Memory B cell (primary cell): ENCODE results near the gene KCNF1.

Experiments
- ATAC-seq: fragments of 150-1000 bp; cut with Tn5 transposase; 2 replicates; pipeline ENCODE4 v1.10.0; 2021; ENCODE audit warnings: low read depth, mild to moderate bottlenecking, moderate library complexity
- DNase-seq, 2 donors: peaks; one replicate each; pipeline ENCODE4 v3.0.0; 2022; ENCODE audit warnings: low spot score in 2 of 2
- H3K27ac Mint-ChIP-seq: one replicate; pipeline ENCODE4 v1.8.0; 2022; ENCODE audit warnings: mild to moderate bottlenecking, moderate library complexity, mixed read lengths
- H3K27me3 Mint-ChIP-seq: one replicate; pipeline ENCODE4 v1.8.0; 2022; ENCODE audit warnings: mixed read lengths
- H3K36me3 Mint-ChIP-seq: one replicate; pipeline ENCODE4 v1.8.0; 2022; ENCODE audit warnings: mild to moderate bottlenecking, mixed read lengths
- H3K4me1 Mint-ChIP-seq: one replicate; pipeline ENCODE4 v1.8.0; 2022; ENCODE audit warnings: mixed read lengths
- H3K4me3 Mint-ChIP-seq: one replicate; pipeline ENCODE4 v1.8.0; 2022; ENCODE audit warnings: mild to moderate bottlenecking, moderate library complexity, mixed read lengths
- H3K9me3 Mint-ChIP-seq: one replicate; pipeline ENCODE4 v1.8.0; 2022; ENCODE audit warnings: mixed read lengths

The KCNF1 gene, protein sequence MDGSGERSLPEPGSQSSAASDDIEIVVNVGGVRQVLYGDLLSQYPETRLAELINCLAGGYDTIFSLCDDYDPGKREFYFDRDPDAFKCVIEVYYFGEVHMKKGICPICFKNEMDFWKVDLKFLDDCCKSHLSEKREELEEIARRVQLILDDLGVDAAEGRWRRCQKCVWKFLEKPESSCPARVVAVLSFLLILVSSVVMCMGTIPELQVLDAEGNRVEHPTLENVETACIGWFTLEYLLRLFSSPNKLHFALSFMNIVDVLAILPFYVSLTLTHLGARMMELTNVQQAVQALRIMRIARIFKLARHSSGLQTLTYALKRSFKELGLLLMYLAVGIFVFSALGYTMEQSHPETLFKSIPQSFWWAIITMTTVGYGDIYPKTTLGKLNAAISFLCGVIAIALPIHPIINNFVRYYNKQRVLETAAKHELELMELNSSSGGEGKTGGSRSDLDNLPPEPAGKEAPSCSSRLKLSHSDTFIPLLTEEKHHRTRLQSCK

DNA sequence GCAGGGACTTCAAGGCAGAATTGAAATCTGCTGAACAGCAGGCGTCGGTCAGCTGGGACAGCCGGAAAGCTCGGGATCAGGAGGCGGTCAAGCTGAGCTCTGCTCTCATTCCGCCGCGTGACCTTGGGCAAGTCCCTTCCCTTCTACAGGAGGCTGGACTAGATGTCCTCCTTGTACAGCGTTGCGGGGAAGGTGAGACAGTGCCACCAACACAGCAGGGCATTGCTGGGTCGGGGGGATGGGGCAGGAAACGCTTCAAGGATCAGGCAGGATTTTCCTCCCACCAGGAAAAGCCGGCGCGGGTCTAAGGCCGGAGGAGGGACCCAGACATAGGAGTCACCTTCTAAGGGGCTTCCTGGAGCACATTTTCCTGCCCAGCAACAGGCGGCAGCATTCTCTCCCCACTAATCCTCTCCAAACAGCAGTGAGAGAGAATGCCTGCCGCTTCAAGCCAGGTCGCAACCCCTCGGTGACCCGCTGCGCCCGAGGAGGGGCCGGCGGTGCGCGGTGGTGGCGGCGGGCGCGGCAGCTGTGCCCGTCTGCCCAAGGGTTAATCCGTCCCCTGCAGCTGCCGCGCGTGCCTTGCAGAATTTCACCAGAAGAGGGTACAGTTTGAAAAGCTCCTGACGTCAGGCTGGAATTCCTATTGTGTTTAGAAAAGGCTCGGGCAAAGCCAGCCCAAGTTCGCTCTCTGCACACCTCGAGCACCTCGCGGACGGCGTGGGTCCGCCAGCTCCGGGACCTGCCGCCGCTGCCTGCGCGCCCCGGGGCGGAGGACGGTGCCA, at the start of gene KCNF1:
KCNF1 (plus strand) TSS at position 644 of the 785 bp plus-strand sequence. CDS start 493 bp downstream, outside the sequence.
- H3K27ac Mint-ChIP-seq = no peak within 1 kb of the TSS
- no peak within 1 kb of the TSS for H3K4me3 Mint-ChIP-seq
- DNase-seq (no peak), ATAC-seq (no peak)
- H3K27me3 Mint-ChIP-seq = peaks cover 29% of the 10 kb centered on the region
- H3K4me1 Mint-ChIP-seq = peaks cover 6% of the 10 kb centered on the region
- no peaks in the 10 kb centered on the region for H3K36me3 Mint-ChIP-seq
- no peaks in the 10 kb centered on the region for H3K9me3 Mint-ChIP-seq

DNA sequence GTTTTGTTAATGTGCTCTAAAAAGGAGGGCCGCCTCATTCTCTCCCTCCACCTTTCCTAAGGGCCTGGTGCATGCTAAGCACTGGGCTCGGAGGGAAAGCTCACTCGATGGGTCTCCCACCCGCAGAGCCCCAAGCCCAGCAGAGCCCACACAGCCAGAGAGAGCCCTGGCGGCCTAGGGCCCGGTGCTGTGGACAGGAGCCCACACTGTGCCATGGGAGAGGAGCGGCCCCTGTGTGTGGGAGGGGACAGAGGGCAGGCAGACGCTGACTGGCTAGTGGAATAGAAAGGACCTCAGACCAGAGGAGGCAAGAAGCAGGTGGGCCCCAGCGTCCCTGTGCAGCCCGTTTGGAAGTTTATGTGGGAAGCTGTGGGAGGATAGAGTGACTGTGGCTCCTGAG, 49.4 kb upstream of the KCNF1 start:
- H3K9me3 Mint-ChIP-seq = no peaks in the 10 kb centered on the region
- H3K27me3 Mint-ChIP-seq = peaks cover 8% of the 10 kb centered on the region
- DNase-seq = no peak
- no peaks in the 10 kb centered on the region for H3K36me3 Mint-ChIP-seq
- no peak overlapping the region for H3K4me3 Mint-ChIP-seq
- H3K27ac Mint-ChIP-seq = no peak overlapping the region
- ATAC-seq = no peak
- H3K4me1 Mint-ChIP-seq = peaks cover 20% of the 10 kb centered on the region

DNA sequence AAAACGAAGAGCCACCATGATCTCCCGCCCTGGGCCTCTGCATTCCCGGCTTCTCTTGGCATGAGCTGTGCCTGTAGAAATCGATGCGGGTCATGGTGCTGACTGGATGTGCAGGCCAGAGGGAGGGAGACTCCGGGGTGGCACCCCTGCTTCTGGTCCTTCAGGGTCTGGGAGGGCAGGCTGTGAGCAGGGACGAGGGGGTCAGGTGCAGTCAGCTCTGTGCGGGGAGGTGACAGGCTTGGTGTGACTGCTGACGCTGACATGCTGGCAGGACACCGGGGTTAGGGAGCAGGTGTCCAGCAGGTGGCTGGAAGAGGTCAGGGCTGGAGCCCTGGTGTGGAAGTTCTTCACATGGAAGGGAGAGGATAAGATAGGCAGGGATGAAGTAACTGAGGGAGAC, 48.7 kb upstream of the KCNF1 start:
- H3K36me3 Mint-ChIP-seq = no peaks in the 10 kb centered on the region
- no peak for ATAC-seq

DNA sequence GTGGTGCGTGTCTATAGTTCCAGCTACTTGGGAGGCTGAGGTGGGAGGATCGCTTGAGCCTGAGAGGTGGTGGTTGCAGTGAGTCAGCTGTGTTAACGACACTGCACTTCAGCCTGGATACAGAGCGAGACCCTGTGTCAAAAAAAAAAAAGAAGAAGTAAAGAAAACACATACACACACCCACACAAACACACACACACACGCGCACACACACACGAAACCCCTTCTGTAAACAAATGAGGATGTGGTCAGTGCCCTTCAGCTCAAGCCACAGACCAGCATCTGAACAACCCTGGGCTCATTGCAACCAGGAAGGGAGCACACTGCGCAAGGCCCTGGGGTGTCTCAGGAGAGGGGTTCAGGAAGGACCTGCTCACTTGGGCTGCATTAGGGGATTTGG, 47.9 kb upstream of the KCNF1 start:
- peaks cover 6% of the 10 kb centered on the region for H3K27me3 Mint-ChIP-seq

More for the DNA sequence above, 48.7 kb upstream of the KCNF1 start:
- Mint-ChIP-seq H3K4me3 (no peak overlapping the region), H3K9me3 (no peaks in the 10 kb centered on the region), H3K27me3 (peaks cover 6% of the 10 kb centered on the region), H3K4me1 (peaks cover 20% of the 10 kb centered on the region), H3K27ac (peak overlapping the region; percentile 9)
- no peak for DNase-seq

DNA sequence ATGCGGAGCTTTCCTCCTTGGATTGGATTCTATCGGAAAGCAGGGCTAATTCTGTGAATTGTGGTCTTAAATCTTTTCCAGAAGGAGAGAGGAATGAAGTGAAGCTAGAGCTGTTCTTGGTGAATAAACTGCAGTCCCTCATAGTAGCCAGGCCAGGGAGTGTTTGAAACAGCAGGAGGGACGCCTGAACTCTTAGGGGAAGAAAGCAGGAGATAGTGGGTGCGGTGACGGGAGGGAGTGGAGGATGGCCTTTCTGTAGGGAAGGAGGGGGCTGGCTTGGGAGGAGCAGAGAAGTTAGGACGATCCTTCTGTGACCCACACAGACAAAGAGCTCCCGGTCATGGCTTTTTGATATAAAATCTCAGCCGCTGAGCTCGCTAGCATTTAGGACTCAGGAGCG, 47.5 kb upstream of the KCNF1 start:
- Mint-ChIP-seq H3K27ac (peak overlapping the region; percentile 15), H3K4me3 (peak overlapping the region; percentile 63), H3K36me3 (no peaks in the 10 kb centered on the region), H3K27me3 (peaks cover 6% of the 10 kb centered on the region), H3K9me3 (no peaks in the 10 kb centered on the region), H3K4me1 (peaks cover 20% of the 10 kb centered on the region)
- no peak for DNase-seq
- no peak for ATAC-seq

More for the DNA sequence above, 47.9 kb upstream of the KCNF1 start:
- Mint-ChIP-seq H3K4me3 (peak overlapping the region; percentile 63), H3K9me3 (no peaks in the 10 kb centered on the region), H3K36me3 (no peaks in the 10 kb centered on the region), H3K4me1 (peaks cover 20% of the 10 kb centered on the region), H3K27ac (peak overlapping the region; percentile 15)
- ATAC-seq (peak; percentile 62), DNase-seq (no peak)

DNA sequence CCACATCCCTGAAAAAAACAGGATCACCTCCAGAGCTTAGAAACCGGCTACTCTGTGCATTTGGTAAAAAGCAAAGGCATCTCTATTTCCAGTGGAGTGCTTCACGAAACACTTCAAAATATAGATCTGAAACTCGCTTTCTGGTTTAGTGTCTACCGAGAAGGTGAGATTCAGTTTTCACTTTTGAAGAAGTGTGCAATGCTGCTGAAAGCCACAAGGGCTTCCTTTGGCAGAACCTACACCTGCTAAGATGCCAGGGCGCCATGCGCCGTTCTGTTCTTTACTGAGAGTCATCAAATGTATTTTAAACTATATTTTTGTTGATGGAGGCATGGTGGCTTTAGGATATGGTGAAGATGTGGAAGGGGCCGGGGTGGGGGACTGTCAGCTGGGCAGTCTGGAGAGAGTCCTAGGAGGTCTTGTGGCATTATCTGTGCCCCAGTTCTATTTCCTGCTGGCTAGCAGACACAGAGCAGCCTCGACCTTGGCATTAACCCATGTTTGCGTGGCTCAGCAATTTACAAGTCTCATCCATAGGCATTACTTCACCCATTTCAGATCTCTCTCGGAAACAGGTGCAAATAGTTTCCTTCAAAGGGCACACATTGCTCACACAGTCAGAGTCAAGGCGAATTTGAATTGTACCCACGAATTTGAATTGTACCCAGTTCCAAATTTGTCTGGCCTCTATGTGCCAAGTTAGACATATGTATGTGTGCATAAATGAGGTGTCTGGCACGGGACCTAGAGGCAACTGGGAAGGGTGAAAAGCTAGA, 46.7 kb upstream of the KCNF1 start:
- ATAC-seq (peak; percentile 90), DNase-seq (peak; percentile 26 to 40)
- Mint-ChIP-seq H3K9me3 (no peaks in the 10 kb centered on the region), H3K27ac (no peak overlapping the region), H3K4me1 (peaks cover 20% of the 10 kb centered on the region), H3K36me3 (no peaks in the 10 kb centered on the region), H3K27me3 (peaks cover 6% of the 10 kb centered on the region), H3K4me3 (peak overlapping the region; percentile 52)

DNA sequence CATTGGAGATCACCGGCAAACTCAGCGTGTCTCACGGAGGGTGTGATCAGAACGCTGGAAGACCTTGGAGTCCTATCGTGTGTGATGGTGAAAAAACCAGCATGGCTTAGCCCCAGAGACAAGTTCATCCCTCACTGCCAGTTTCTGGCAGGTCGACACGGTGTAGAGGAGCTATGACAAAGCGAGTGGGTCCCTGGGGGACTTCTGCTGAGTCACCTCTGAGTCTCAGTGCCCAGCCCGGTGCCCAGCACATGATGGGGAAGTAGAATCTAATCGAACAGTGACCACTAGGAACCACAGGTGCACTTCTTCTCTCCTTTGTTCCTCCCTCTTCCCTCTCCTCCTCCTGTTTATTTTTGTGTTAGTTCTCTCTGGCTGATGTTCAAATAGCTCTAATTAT, 45.9 kb upstream of the KCNF1 start:
- Mint-ChIP-seq H3K36me3 (no peaks in the 10 kb centered on the region), H3K4me3 (no peak overlapping the region), H3K27me3 (peaks cover 6% of the 10 kb centered on the region), H3K9me3 (no peaks in the 10 kb centered on the region), H3K27ac (no peak overlapping the region), H3K4me1 (peaks cover 20% of the 10 kb centered on the region)
- no peak for ATAC-seq
- no peak for DNase-seq

DNA sequence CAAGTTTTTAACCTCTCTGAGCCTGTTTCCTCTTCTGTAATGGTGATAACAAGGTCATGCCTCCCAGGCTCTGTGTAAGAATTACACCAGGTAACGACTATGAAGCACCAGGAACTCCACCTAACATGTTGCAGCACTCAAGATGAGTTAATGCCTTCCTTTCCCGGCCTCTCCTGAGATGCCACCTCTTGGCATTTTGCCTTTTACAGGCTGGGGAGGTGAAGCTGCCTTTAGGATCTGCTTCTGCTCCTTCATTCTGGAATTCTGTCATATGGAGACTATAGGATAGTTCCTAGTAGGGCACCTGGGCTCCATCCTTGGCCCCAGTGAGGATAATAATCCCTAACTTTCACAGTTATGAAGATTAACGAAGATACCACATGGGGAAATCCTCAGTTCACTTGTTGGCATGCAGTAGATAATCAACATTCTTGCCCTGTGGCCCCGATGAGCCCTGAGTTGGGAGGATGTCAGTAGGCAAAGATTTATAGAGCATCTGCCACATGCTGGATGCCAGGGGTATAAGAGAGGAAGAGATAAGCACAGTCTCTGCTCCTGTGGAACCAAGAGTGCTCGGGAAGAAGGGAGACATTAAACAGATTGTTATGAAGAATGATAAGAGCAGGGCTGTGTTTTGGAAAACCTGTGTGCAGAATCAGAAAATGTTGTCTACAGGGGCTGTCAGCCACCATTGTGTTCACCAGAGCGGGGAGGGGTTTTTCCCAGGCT, 43.9 kb upstream of the KCNF1 start:
- Mint-ChIP-seq H3K27ac (no peak overlapping the region), H3K9me3 (peaks cover 4% of the 10 kb centered on the region), H3K36me3 (peaks cover 2% of the 10 kb centered on the region), H3K4me1 (peaks cover 20% of the 10 kb centered on the region), H3K4me3 (no peak overlapping the region), H3K27me3 (peaks cover 4% of the 10 kb centered on the region)
- ATAC-seq = no peak
- no peak for DNase-seq

DNA sequence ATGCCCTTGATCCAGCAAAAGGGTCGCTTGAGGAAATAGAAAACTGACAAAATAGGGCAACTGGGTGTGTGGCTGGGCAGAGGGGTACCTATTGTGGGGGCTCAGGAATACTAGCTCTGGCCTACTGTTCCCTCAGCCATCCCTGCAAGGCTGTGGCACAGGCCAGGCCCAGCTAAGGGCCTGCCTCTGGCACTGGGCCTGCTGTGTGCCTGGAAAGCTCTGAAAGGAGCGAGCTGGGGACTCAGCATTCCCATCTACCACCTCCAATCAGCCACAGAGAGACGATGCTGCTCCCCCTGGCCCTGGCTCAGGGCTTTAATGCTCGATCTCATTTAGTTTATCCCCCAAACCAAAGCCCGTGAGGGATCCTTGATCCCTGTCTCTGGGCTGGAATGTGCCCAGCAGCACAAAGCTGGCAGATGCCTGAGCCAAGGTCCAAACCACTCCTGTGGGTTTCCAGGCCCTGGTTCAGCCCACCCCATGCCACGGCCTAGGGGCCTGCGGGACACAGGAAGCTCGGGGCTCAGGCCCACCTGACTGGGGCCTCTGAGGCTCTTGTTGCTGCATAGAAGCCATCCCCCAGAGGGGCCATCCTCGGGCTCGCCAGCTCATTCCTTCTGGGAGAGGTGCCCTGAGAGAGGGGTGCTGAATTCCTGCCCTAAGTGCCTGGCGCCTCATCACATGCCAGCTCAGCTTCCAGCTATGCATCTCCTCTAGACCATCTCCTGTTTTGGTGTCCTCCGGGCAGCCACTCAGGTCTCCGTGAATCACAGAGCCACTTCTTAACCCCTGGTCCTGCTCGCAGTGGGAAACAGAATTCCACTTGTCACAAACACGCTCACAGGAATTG, 43.0 kb upstream of the KCNF1 start:
- no peak for ATAC-seq
- DNase-seq = no peak
- Mint-ChIP-seq H3K27ac (no peak overlapping the region), H3K27me3 (peaks cover 4% of the 10 kb centered on the region), H3K4me1 (peaks cover 16% of the 10 kb centered on the region), H3K36me3 (peaks cover 2% of the 10 kb centered on the region), H3K9me3 (peaks cover 4% of the 10 kb centered on the region), H3K4me3 (no peak overlapping the region)

DNA sequence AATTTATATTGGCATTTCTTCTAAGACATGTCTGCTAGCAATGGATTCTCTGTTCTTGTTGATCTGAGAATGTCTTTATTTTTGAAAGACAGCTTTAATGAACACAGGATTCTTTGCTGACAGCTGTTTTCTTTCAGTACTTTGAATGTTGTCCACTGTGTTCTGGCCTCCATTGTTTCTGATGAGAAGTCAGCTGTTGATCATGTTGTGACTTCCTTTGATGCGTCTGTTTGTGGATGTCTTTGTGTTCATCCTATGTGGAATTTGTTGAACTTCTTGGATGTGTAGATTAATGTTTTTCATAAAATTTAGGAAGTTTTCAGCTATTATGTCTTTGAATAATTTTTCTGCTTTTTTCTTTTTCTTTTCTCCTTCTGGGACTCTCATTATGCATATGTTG, 39.8 kb upstream of the KCNF1 start:
- H3K27me3 Mint-ChIP-seq = peaks cover 8% of the 10 kb centered on the region
- H3K9me3 Mint-ChIP-seq = peaks cover 4% of the 10 kb centered on the region
- peaks cover 2% of the 10 kb centered on the region for H3K36me3 Mint-ChIP-seq
- H3K4me1 Mint-ChIP-seq = peaks cover 3% of the 10 kb centered on the region
- H3K4me3 Mint-ChIP-seq = no peak overlapping the region
- ATAC-seq = no peak
- no peak for DNase-seq
- H3K27ac Mint-ChIP-seq = no peak overlapping the region

DNA sequence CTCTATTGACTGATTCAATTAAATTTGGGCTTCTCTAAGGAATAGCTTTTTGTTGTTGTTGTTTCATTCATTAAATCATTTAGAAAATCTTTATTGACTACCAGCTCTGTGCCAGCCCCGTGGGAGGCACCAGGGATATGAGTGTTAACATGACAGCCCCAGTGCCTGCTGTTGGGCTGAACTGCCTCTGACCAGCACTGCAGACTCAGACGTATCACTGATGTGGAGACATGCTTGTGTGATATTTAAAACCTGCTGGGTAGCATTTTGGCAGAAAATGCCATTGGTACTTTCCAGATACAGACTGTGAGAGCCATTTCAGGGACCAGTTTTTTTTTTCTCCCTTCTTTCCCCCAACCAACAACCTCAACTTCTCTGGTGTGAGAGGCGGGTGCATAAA, 38.6 kb upstream of the KCNF1 start:
- Mint-ChIP-seq H3K27ac (no peak overlapping the region), H3K27me3 (peaks cover 12% of the 10 kb centered on the region), H3K36me3 (peaks cover 2% of the 10 kb centered on the region), H3K4me3 (no peak overlapping the region), H3K4me1 (peaks cover 6% of the 10 kb centered on the region), H3K9me3 (peaks cover 4% of the 10 kb centered on the region)
- no peak for DNase-seq
- no peak for ATAC-seq

DNA sequence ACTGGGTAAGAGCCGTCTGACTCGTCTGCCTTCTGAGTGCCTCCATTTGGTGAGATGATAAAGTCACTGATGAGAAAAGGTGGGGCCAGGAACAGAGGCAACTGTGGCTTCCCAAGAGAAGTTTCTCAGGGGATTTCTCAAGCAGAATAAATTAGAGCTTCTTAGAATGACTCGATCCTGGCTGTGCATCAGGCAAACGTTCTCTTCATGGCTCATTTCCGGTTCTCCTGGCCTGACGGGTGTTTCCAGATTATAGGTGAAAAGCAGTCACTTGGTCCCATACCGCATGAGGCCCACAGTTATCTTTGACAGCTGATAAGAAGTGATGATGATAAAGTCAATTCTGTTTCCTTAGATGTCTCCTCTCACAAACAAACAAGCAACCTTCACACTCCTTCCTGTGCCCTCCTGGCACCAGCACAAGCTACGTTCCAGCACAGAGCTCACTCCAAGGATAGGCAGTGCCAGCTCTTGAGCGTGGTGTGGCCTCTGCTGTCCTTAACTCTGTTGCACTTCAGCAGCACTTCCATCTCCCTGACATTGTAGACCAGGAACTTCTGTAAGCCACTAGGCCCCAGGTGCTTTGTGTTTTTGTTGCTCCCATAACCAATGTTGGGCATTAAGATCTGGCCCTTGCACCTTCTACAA, 37.8 kb upstream of the KCNF1 start:
- Mint-ChIP-seq H3K27ac (no peak overlapping the region), H3K36me3 (peaks cover 2% of the 10 kb centered on the region), H3K4me3 (no peak overlapping the region), H3K4me1 (peaks cover 8% of the 10 kb centered on the region), H3K27me3 (peaks cover 16% of the 10 kb centered on the region), H3K9me3 (peaks cover 4% of the 10 kb centered on the region)
- DNase-seq (no peak), ATAC-seq (no peak)
